K562 (cell line): ENCODE results near the gene HSPA4.

Experiments
- CTCF ChIP-seq, 3 experiments: IDR thresholded peaks in 2 of 3; conservative IDR thresholded peaks in 1 of 3; 2 replicates each; pipeline ENCODE4 v1.5.1; 2011 to 2012; ENCODE audit warnings: low read length in 3 of 3, mild to moderate bottlenecking in 3 of 3, control low read depth in 2 of 3, improper control_type of control experiment in 1 of 3, inconsistent platforms in 1 of 3, low read depth in 1 of 3, mixed read lengths in 1 of 3, moderate library complexity in 1 of 3; ENCODE audit not compliant: insufficient read depth in 2 of 3
- EP300 ChIP-seq: IDR thresholded peaks from 2 replicates; pipeline ENCODE4 v1.6.1; 2012; ENCODE audit warnings: low read length, improper control_type of control experiment
- FOXA1 ChIP-seq: fragments of 450-650 bp; IDR thresholded peaks from 2 replicates; pipeline ENCODE4 v1.6.1; 2016; ENCODE audit warnings: mild to moderate bottlenecking, borderline replicate concordance
- FOXK1 ChIP-seq: sonication (generic); formaldehyde crosslinking; IDR thresholded peaks from 2 replicates; pipeline ENCODE4 v1.8.0; 2022; ENCODE audit warnings: missing genetic modification reagents, mild to moderate bottlenecking, borderline replicate concordance
- HCFC1 ChIP-seq: IDR thresholded peaks from 2 replicates; pipeline ENCODE4 v1.6.1; 2012; ENCODE audit warnings: low read depth, low read length, improper control_type of control experiment
- TCF7 ChIP-seq: sonication (generic); IDR thresholded peaks from 2 replicates; pipeline ENCODE4 v1.6.1; 2016; ENCODE audit warnings: antibody characterized with exemption, borderline replicate concordance
- ZKSCAN3 ChIP-seq: fragments of 250-450 bp; sonication (Bioruptor Pico); IDR thresholded peaks from 2 replicates; pipeline ENCODE4 v1.4.0; 2020
- ZNF217 ChIP-seq: sonication (generic); formaldehyde crosslinking; IDR thresholded peaks from 2 replicates; pipeline ENCODE4 v1.8.0; 2022; ENCODE audit warnings: mild to moderate bottlenecking, missing genetic modification reagents
- ZNF561 ChIP-seq: fragments of 450-650 bp; formaldehyde crosslinking; conservative IDR thresholded peaks from 2 replicates; pipeline ENCODE4 v1.4.0; 2020; ENCODE audit warnings: mild to moderate bottlenecking, moderate library complexity
- TF ChIP-seq, protein P1 (sequence below), 2 experiments: fragments of 450-650 bp; formaldehyde crosslinking in 1 of 2; IDR thresholded peaks; 2 replicates each; pipeline versions ENCODE4 v1.4.0 to v1.6.1; 2014 to 2020; ENCODE audit warnings: mild to moderate bottlenecking in 2 of 2, borderline replicate concordance in 1 of 2, low read depth in 1 of 2
- TF ChIP-seq, protein P2 (sequence below): sonication (generic); formaldehyde crosslinking; IDR thresholded peaks from 2 replicates; pipeline ENCODE4 v1.8.0; 2022; ENCODE audit warnings: mild to moderate bottlenecking, missing genetic modification reagents

GRCh38 chr5:133034064-133034463 is 17.7 kb upstream of the HSPA4 start:
- TF ChIP-seq CTCF (IDR thresholded peaks at IDR 0.05 in 2 of 3, conservative IDR thresholded peaks at IDR 0.05 in 1 of 3; ENCODE audit: insufficient read depth in 2 of 3, low read depth in 1 of 3, low read length in 3 of 3) = no peak
- TF ChIP-seq, protein P1, sequence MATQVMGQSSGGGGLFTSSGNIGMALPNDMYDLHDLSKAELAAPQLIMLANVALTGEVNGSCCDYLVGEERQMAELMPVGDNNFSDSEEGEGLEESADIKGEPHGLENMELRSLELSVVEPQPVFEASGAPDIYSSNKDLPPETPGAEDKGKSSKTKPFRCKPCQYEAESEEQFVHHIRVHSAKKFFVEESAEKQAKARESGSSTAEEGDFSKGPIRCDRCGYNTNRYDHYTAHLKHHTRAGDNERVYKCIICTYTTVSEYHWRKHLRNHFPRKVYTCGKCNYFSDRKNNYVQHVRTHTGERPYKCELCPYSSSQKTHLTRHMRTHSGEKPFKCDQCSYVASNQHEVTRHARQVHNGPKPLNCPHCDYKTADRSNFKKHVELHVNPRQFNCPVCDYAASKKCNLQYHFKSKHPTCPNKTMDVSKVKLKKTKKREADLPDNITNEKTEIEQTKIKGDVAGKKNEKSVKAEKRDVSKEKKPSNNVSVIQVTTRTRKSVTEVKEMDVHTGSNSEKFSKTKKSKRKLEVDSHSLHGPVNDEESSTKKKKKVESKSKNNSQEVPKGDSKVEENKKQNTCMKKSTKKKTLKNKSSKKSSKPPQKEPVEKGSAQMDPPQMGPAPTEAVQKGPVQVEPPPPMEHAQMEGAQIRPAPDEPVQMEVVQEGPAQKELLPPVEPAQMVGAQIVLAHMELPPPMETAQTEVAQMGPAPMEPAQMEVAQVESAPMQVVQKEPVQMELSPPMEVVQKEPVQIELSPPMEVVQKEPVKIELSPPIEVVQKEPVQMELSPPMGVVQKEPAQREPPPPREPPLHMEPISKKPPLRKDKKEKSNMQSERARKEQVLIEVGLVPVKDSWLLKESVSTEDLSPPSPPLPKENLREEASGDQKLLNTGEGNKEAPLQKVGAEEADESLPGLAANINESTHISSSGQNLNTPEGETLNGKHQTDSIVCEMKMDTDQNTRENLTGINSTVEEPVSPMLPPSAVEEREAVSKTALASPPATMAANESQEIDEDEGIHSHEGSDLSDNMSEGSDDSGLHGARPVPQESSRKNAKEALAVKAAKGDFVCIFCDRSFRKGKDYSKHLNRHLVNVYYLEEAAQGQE (IDR thresholded peaks at IDR 0.05; ENCODE audit: borderline replicate concordance) = no peak
- TF ChIP-seq, protein P1 (CRISPR knock-in tag; IDR thresholded peaks at IDR 0.05; ENCODE audit: low read depth) = no peak
- TF ChIP-seq, protein P2, sequence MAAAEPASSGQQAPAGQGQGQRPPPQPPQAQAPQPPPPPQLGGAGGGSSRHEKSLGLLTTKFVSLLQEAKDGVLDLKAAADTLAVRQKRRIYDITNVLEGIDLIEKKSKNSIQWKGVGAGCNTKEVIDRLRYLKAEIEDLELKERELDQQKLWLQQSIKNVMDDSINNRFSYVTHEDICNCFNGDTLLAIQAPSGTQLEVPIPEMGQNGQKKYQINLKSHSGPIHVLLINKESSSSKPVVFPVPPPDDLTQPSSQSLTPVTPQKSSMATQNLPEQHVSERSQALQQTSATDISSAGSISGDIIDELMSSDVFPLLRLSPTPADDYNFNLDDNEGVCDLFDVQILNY (CRISPR knock-in tag) = no peak
- TF ChIP-seq FOXK1 (CRISPR knock-in tag) = no peak
- no peak for TF ChIP-seq FOXA1
- TF ChIP-seq ZNF217 (CRISPR knock-in tag) = no peak
- TF ChIP-seq EP300 = no peak
- no peak for TF ChIP-seq ZNF561 (CRISPR knock-in tag)
- no peak for TF ChIP-seq TCF7
- no peak for TF ChIP-seq HCFC1
- no peak for TF ChIP-seq ZKSCAN3 (CRISPR knock-in tag)
